HepG2 (cell line): Measurements from ENCODE around the gene HK2. TPM values are rescaled to one million over a fixed set of nuclear protein-coding genes. Genes with fewer than 3 reads are reported as not detected.

ENCODE experiments used
- ATAC-seq: fragments of 200-7000 bp; cut with Tn5 transposase; 3 replicates; pipeline ENCODE4 v1.9.1; 2020; ENCODE audit warnings: mild to moderate bottlenecking, moderate library complexity
- BruUV-seq: library from RNA; stranded (reverse); fragments of 400-500 nt; replicated peaks from 2 replicates; lab custom pipeline; 2021; lab: Mats Ljungman, UMichigan
- CTCF ChIA-PET: fragments of 300-600 bp; formaldehyde crosslinking; extraction: SDS; loops from one replicate; lab custom pipeline; 2021; ENCODE audit warnings: low total read pairs, inconsistent platforms, low intra/inter-chr PET ratio; lab: Yijun Ruan, JAX
- POLR2A ChIA-PET: fragments of 350-600 bp; sonication (Branson Sonifier 250); formaldehyde crosslinking; loops from one replicate; lab custom pipeline; 2020; ENCODE audit warnings: antibody characterized with exemption, inconsistent platforms; lab: Yijun Ruan, JAX
- DNase-seq: peaks from one replicate; pipeline ENCODE4 v3.0.0-alpha.2; 2015; ENCODE audit warnings: low spot score
- FAIRE-seq: peaks from 3 replicates; lab custom pipeline; 2011; peaks lifted over from hg19 to GRCh38; lab: Jason Lieb, UNC
- H2AFZ ChIP-seq: one replicate; pipeline ENCODE4 v1.6.1; 2011; ENCODE audit warnings: low read length, inconsistent platforms
- H3K27ac ChIP-seq: fragments of 300-600 bp; 3 replicates; pipeline ENCODE4 v1.8.0; 2011; ENCODE audit warnings: mixed run types, mild to moderate bottlenecking, mixed read lengths, low read length, inconsistent platforms; ENCODE audit not compliant: insufficient read depth; ENCODE audit errors: extremely low read length
- H3K27me3 ChIP-seq, 2 experiments: fragments of 200-600 bp in 1 of 2; 2 replicates in 1 of 2; 3 replicates in 1 of 2; pipeline versions ENCODE4 v1.6.0 to v1.8.0; 2011; ENCODE audit warnings: low read length in 2 of 2, mild to moderate bottlenecking in 2 of 2, moderate library complexity in 2 of 2, inconsistent platforms in 1 of 2; ENCODE audit not compliant: insufficient read depth in 2 of 2, control insufficient read depth in 1 of 2
- H3K36me3 ChIP-seq, 2 experiments: fragments of 200-600 bp in 1 of 2; replicated peaks in 1 of 2; 2 replicates in 1 of 2; 3 replicates in 1 of 2; pipeline versions ENCODE4 v1.5.1 to v1.8.0; 2011; ENCODE audit warnings: low read length in 2 of 2, inconsistent platforms in 1 of 2; ENCODE audit not compliant: insufficient read depth in 2 of 2, control insufficient read depth in 1 of 2
- H3K4me1 ChIP-seq: 2 replicates; pipeline ENCODE4 v1.5.1; 2012; ENCODE audit warnings: low read length, inconsistent platforms; ENCODE audit not compliant: insufficient read depth
- H3K4me2 ChIP-seq: 2 replicates; pipeline ENCODE4 v1.6.0; 2011; ENCODE audit warnings: low read depth, low read length, inconsistent platforms
- H3K4me3 ChIP-seq, 3 experiments: fragments of 200-600 bp in 1 of 3; sonication (generic), shearing (Covaris generic) in 1 of 3; replicated peaks in 1 of 3; 2 replicates each; pipeline ENCODE4 v1.5.1; 2011 to 2016; ENCODE audit warnings: low read length in 3 of 3, inconsistent platforms in 2 of 3, low read depth in 2 of 3, mild to moderate bottlenecking in 2 of 3, control low read depth in 1 of 3, mixed read lengths in 1 of 3; ENCODE audit not compliant: insufficient read depth in 1 of 3
- H3K79me2 ChIP-seq: one replicate; pipeline ENCODE4 v1.6.1; 2011; ENCODE audit warnings: low read length, inconsistent platforms; ENCODE audit not compliant: insufficient read depth
- H3K9ac ChIP-seq: 2 replicates; pipeline ENCODE4 v1.6.0; 2011; ENCODE audit warnings: mild to moderate bottlenecking, low read depth, low read length, inconsistent platforms; ENCODE audit not compliant: insufficient read depth
- H3K9me3 ChIP-seq: 2 replicates; pipeline ENCODE4 v1.5.1; 2012; ENCODE audit warnings: mild to moderate bottlenecking, low read length
- H4K20me1 ChIP-seq: 2 replicates; pipeline ENCODE4 v1.6.0; 2011; ENCODE audit warnings: inconsistent platforms, mild to moderate bottlenecking, low read length, moderate library complexity; ENCODE audit not compliant: insufficient read depth
- FOXK2 ChIP-seq: fragments of 450-650 bp; IDR thresholded peaks from 2 replicates; pipeline ENCODE4 v1.6.1; 2016
- POLR2AphosphoS5 ChIP-seq: IDR thresholded peaks from 2 replicates; pipeline ENCODE4 v1.6.1; 2012; ENCODE audit warnings: low read depth, low read length
- RBM22 ChIP-seq: fragments of 200-400 bp; formaldehyde crosslinking; optimal IDR thresholded peaks from 2 replicates; pipeline ENCODE3; 2017; ENCODE audit warnings: mild to moderate bottlenecking, low read length, moderate library complexity
- STAG1 ChIP-seq: sonication (generic); formaldehyde crosslinking; IDR thresholded peaks from 2 replicates; pipeline ENCODE4 v1.4.0; 2020; ENCODE audit warnings: missing genetic modification reagents
- TARDBP ChIP-seq: sonication (generic); formaldehyde crosslinking; IDR thresholded peaks from 2 replicates; pipeline ENCODE4 v1.8.0; 2022; ENCODE audit warnings: mild to moderate bottlenecking, missing genetic modification reagents
- ZNF263 ChIP-seq: sonication (generic); formaldehyde crosslinking; IDR thresholded peaks from 2 replicates; pipeline ENCODE4 v1.4.0; 2020; ENCODE audit warnings: missing genetic modification reagents
- ZNF800 ChIP-seq: sonication (generic); formaldehyde crosslinking; IDR thresholded peaks from 2 replicates; pipeline ENCODE4 v1.4.0; 2020; ENCODE audit warnings: missing genetic modification reagents
- WGBS: methylation state at CpG from one replicate; pipeline ENCODE4 v1.1.6; 2017; ENCODE audit warnings: low lambda C conversion rate; 5-methylcytosine and 5-hydroxymethylcytosine counted together
- in situ Hi-C: cut with HindIII; loops from 2 replicates; pipeline ENCODE4 v1.10.0; 2017; ENCODE audit warnings: low pct_unique_long_range_greater_than_20kb; ENCODE audit not compliant: extremely low pct_ligation_motif_present
- intact Hi-C: fragments of 100-400 bp; cut with micrococcal nuclease; formaldehyde crosslinking; loops from one replicate; pipeline ENCODE4 v1.10.0; 2022; ENCODE audit not compliant: unreplicated experiment
- polyA plus RNA-seq, 8 experiments: library from polyadenylated mRNA; depleted of rRNA in 3 of 8; stranded (reverse) in 7 of 8; unstranded in 1 of 8; fragments of >200 nt; fragmentation: Illumina TruSeq in 4 of 8; extraction: Trizol in 4 of 8; gene quantifications; 2 replicates each; pipeline versions ENCODE4 v1.2.1 to v1.2.3, GENCODE V29; 2011 to 2016; ENCODE audit warnings: low read depth in 4 of 8, missing spikeins in 1 of 8, mixed read lengths in 1 of 8; ENCODE audit not compliant: insufficient read depth in 1 of 8
- total RNA-seq, 5 experiments: library from RNA; depleted of rRNA; stranded (reverse); fragments of >200 nt; fragmentation: Illumina TruSeq; extraction: Trizol; gene quantifications; 2 replicates each; pipeline ENCODE4 v1.2.3, GENCODE V29; 2016; ENCODE audit warnings: low read depth in 1 of 5
- TF ChIP-seq, protein P1 (sequence below): sonication (generic); formaldehyde crosslinking; IDR thresholded peaks from 2 replicates; pipeline ENCODE4 v1.5.0; 2020; ENCODE audit warnings: mild to moderate bottlenecking, missing genetic modification reagents, moderate library complexity

Gene HK2
- total and polyA plus RNA-seq, 2 of the 13 experiments (the other 11 are each of a cell fraction or from before 2014, with no cell fraction given), result 13.2 to 101 TPM

- no peak for DNase-seq
- no peaks in the 10 kb centered on the region for H3K27me3 ChIP-seq
- no peaks in the 10 kb centered on the region for H3K79me2 ChIP-seq
- no peak overlapping the region for H3K27ac ChIP-seq
- H2AFZ ChIP-seq, result no peak overlapping the region
- H3K4me3 ChIP-seq, result no peak overlapping the region
- in situ Hi-C loops (no loop called here), intact Hi-C loops (no loop called here)
- FAIRE-seq, result no peak
- ChIA-PET CTCF (no interaction called here), POLR2A (no interaction called here)
- no TSS peak for BruUV-seq
- WGBS, result 98% methylated on average over 4 of the region's 4 CpGs
- TF ChIP-seq ZNF263 (CRISPR knock-in tag) (peak; percentile 59; the same call in 1 of the 2 replicates), POLR2AphosphoS5 (peak; percentile 22; the same call in 1 of the 2 replicates), TARDBP (no peak), FOXK2 (no peak), RBM22 (peak; percentile 23), STAG1 (CRISPR knock-in tag) (peak; percentile 61), ZNF800 (CRISPR knock-in tag) (no peak)
- TF ChIP-seq, protein P1, sequence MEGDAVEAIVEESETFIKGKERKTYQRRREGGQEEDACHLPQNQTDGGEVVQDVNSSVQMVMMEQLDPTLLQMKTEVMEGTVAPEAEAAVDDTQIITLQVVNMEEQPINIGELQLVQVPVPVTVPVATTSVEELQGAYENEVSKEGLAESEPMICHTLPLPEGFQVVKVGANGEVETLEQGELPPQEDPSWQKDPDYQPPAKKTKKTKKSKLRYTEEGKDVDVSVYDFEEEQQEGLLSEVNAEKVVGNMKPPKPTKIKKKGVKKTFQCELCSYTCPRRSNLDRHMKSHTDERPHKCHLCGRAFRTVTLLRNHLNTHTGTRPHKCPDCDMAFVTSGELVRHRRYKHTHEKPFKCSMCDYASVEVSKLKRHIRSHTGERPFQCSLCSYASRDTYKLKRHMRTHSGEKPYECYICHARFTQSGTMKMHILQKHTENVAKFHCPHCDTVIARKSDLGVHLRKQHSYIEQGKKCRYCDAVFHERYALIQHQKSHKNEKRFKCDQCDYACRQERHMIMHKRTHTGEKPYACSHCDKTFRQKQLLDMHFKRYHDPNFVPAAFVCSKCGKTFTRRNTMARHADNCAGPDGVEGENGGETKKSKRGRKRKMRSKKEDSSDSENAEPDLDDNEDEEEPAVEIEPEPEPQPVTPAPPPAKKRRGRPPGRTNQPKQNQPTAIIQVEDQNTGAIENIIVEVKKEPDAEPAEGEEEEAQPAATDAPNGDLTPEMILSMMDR (CRISPR knock-in tag), result peak; percentile 49; the same call in 1 of the 2 replicates
- no peaks in the 10 kb centered on the region for H3K4me1 ChIP-seq
- H3K36me3 ChIP-seq, result peaks cover 69 to 95% of the 10 kb centered on the region in 2 experiments
- H4K20me1 ChIP-seq, result no peaks in the 10 kb centered on the region
- no peak overlapping the region for H3K4me2 ChIP-seq
- H3K9me3 ChIP-seq, result no peaks in the 10 kb centered on the region
- peak; percentile 20; the same call in 2 of the 3 replicates for ATAC-seq
- H3K9ac ChIP-seq, result no peak overlapping the region
These were observed 52.9 kb downstream of the HK2 start for GRCh38 chr2:74886811-74887210.
